Common myeloid progenitor, CD34-positive (primary cell): ENCODE results near the gene SPESP1.

Source experiments
- CTCF ChIA-PET: fragments of 350-600 bp; sonication (Branson Sonifier 250); formaldehyde crosslinking; loops from one replicate; lab custom pipeline; 2021; ENCODE audit warnings: antibody characterized with exemption; lab: Charles Lee
- POLR2A ChIA-PET: fragments of 350-600 bp; sonication (Branson Sonifier 250); formaldehyde crosslinking; loops from one replicate; lab custom pipeline; 2021; ENCODE audit warnings: antibody characterized with exemption; lab: Charles Lee
- DNase-seq, 3 donors: peaks; one replicate each; pipeline versions ENCODE4 v3.0.0 to v3.0.0-alpha.2; 2013
- H3K27ac ChIP-seq, 2 experiments: 1 replicate in 1 of 2; 2 replicates in 1 of 2; pipeline ENCODE4 v1.7.0; 2013; ENCODE audit warnings: inconsistent platforms in 2 of 2, low read length in 2 of 2, mild to moderate bottlenecking in 2 of 2, low read depth in 1 of 2, moderate library complexity in 1 of 2; ENCODE audit not compliant: severe bottlenecking in 2 of 2, insufficient read depth in 1 of 2, poor library complexity in 1 of 2
- H3K27me3 ChIP-seq, 5 experiments: replicated peaks in 2 of 5; 1 replicate in 3 of 5; 2 replicates in 2 of 5; pipeline versions ENCODE4 v1.6.1 to v1.7.0; 2013; ENCODE audit warnings: low read length in 4 of 5, mild to moderate bottlenecking in 2 of 5, moderate library complexity in 2 of 5, inconsistent platforms in 1 of 5; ENCODE audit not compliant: insufficient read depth in 5 of 5, control insufficient read depth in 4 of 5
- H3K36me3 ChIP-seq, 4 experiments: 1 replicate in 2 of 4; 2 replicates in 2 of 4; pipeline versions ENCODE4 v1.6.1 to v1.7.0; 2013; ENCODE audit warnings: low read length in 3 of 4, control low read depth in 1 of 4, mild to moderate bottlenecking in 1 of 4; ENCODE audit not compliant: control insufficient read depth in 4 of 4, insufficient read depth in 4 of 4
- H3K4me1 ChIP-seq, 4 experiments: 1 replicate in 3 of 4; 2 replicates in 1 of 4; pipeline versions ENCODE4 v1.6.1 to v1.7.1; 2013; ENCODE audit warnings: low read length in 3 of 4, mild to moderate bottlenecking in 3 of 4, control low read depth in 1 of 4, inconsistent platforms in 1 of 4, moderate library complexity in 1 of 4; ENCODE audit not compliant: control insufficient read depth in 4 of 4, insufficient read depth in 4 of 4; ENCODE audit errors: control extremely low read depth in 1 of 4
- H3K4me3 ChIP-seq, 7 experiments: 1 replicate in 4 of 7; 2 replicates in 3 of 7; pipeline versions ENCODE4 v1.5.1 to v1.7.0; 2013; ENCODE audit warnings: mild to moderate bottlenecking in 7 of 7, low read length in 6 of 7, moderate library complexity in 6 of 7, inconsistent platforms in 2 of 7, low read depth in 2 of 7, control low read depth in 1 of 7; ENCODE audit not compliant: insufficient read depth in 4 of 7, control insufficient read depth in 1 of 7; ENCODE audit errors: extremely low read depth in 1 of 7
- H3K9me3 ChIP-seq, 5 experiments: 1 replicate in 4 of 5; 2 replicates in 1 of 5; pipeline versions ENCODE4 v1.6.1 to v1.7.1; 2013; ENCODE audit warnings: low read length in 4 of 5, mild to moderate bottlenecking in 2 of 5, inconsistent platforms in 1 of 5, low read depth in 1 of 5, moderate library complexity in 1 of 5; ENCODE audit not compliant: control insufficient read depth in 4 of 5, insufficient read depth in 2 of 5; ENCODE audit errors: control extremely low read depth in 1 of 5
- WGBS: methylation state at CpG from one replicate; pipeline ENCODE4 v1.1.5; 2013; ENCODE audit not compliant: insufficient coverage; 5-methylcytosine and 5-hydroxymethylcytosine counted together

Gene SPESP1

DNA sequence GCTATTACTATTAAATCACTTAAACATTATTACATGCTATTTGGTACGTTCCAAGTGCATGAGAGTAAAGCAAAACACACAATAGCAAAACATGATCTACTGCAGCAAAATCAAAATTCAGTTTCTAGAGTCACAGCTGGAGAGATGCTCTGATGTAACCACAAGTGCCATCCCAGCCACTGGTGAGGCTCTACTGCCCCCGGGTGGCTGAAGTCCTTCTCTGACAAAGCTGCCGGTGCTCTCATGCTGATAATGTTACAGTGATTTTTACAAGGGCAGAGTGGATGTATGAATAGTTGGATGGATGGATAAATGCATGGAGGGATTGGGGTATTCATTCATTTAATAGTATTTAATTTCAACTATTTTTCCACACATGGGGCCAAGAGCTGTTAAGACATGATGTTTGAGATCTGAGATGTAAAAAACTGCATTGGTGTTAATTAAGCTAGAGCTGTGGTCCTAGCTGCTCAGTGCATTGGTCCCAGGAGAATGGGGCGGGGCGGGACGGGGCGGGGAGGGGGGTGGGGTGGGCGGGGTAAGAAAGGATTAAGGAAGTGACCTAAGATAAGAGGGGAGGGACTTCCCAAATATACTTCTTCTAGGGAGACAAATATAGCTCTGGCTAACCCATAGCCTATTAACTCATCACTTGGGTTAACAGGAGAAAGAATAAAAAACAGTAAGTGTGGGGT, 5.3 kb upstream of the SPESP1 start:
- Histone ChIP-seq H3K27me3 (peaks cover 0 to 2% (median 0%) of the 10 kb centered on the region in 5 experiments), H3K4me3 (no peak overlapping the region), H3K36me3 (no peaks in the 10 kb centered on the region), H3K9me3 (peaks cover 0 to under 1% (median 0%) of the 10 kb centered on the region in 5 experiments), H3K27ac (no peak overlapping the region), H3K4me1 (no peaks in the 10 kb centered on the region)
- 0% methylated on average over 1 of the region's 8 CpGs for WGBS
- CTCF ChIA-PET = interaction anchor here (0.8 to 3.4 kb wide), 22 partner anchors 11 to 459 kb away, joined by 3 to 21 read pairs (median 4); no protein-coding TSS in a partner anchor
- POLR2A ChIA-PET = interaction anchor here (0.5 kb wide), 1 partner anchor 154 kb away, joined by 3 read pairs; no protein-coding TSS in a partner anchor
- peak; percentile 69 to 85 (median 82) for DNase-seq

DNA sequence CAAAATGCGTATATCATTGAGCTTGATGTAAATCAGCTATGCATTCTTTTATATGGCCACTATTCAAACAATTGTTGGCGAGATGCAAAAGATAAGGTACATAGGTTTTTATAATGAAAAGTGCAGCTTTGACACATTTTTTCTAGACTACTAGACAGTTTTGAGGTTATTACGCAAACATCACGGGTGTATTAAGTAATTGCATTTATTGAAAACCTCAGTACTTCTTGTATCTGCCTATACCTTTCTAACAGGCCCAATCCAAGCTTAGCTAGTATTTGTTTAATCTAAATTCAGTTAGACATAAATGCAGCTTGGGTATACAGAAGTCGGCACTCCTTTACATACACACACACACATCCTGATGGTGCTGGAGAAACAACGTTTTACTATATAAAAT, 2.7 kb downstream of the SPESP1 start:
- ChIA-PET CTCF (interaction anchor here (1.1 kb wide), 2 partner anchors 58 to 384 kb away, joined by 4 read pairs; no protein-coding TSS in a partner anchor), POLR2A (no interaction called here)
- no peak for DNase-seq
- peaks cover 0 to 8% (median 3%) of the 10 kb centered on the region in 5 experiments for H3K9me3 ChIP-seq
- peaks cover 0 to 2% (median 0%) of the 10 kb centered on the region in 5 experiments for H3K27me3 ChIP-seq
- H3K36me3 ChIP-seq = no peaks in the 10 kb centered on the region
- no peak overlapping the region for H3K27ac ChIP-seq
- H3K4me1 ChIP-seq = no peaks in the 10 kb centered on the region
- H3K4me3 ChIP-seq = no peak overlapping the region
- WGBS = no CpG with 5 or more reads among the region's 6 CpGs

DNA sequence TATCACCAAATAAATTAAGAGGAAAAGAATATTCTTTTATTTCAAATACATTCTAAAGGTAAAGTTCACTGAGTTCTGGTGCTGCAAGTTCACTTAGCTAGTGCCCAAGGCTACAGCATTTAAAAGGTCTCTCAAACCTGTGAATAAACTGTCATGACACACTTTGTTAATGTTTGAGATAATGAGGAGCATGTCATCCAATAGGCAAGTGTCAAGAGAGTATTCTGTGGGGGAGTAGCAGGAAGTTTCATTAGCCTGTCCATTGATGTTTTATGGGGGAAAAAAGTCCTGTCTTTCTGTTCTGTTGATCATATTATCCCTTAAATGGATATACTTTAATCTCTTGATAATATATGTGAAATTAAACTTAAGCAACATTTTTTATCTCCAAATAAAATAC, 4.0 kb downstream of the SPESP1 start:
- Histone ChIP-seq H3K36me3 (no peaks in the 10 kb centered on the region), H3K9me3 (peaks cover 0 to 8% (median 3%) of the 10 kb centered on the region in 5 experiments), H3K4me3 (no peak overlapping the region), H3K4me1 (no peaks in the 10 kb centered on the region), H3K27me3 (peaks cover 0 to 2% (median 0%) of the 10 kb centered on the region in 5 experiments), H3K27ac (no peak overlapping the region)
- ChIA-PET POLR2A (no interaction called here), CTCF (no interaction called here)
- DNase-seq = no peak

DNA sequence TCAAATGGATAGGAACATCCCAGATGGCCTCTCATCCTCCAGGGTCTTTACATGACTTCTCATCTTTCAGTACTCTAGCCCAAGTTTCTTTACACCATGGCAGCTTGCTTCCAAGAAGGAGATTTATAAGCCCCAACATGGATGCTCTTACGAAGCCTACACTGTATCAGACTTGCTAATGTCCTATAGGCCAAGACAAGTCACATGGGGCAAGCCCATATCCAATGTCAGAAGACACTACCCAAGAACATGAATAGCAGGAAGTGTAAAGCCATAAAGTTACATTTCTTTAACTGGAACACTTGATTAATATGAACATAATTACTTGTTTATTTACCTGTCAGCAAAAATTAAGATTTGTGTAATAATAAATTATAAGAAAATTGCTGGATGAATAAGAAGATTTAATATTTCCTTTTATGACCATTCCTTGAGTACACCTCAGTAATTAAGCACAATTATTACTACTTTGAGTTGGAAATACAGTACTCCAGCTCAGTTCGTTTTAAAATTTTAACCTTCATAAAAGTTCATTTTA, 5.1 kb downstream of the SPESP1 start:
- Histone ChIP-seq H3K4me1 (no peaks in the 10 kb centered on the region), H3K36me3 (no peaks in the 10 kb centered on the region), H3K4me3 (no peak overlapping the region), H3K27ac (no peak overlapping the region), H3K27me3 (no peaks in the 10 kb centered on the region), H3K9me3 (peaks cover 0 to 4% (median 1%) of the 10 kb centered on the region in 5 experiments)
- CTCF ChIA-PET = no interaction called here
- POLR2A ChIA-PET = no interaction called here
- WGBS = 100% methylated on average over 1 of the region's 2 CpGs
- no peak for DNase-seq

DNA sequence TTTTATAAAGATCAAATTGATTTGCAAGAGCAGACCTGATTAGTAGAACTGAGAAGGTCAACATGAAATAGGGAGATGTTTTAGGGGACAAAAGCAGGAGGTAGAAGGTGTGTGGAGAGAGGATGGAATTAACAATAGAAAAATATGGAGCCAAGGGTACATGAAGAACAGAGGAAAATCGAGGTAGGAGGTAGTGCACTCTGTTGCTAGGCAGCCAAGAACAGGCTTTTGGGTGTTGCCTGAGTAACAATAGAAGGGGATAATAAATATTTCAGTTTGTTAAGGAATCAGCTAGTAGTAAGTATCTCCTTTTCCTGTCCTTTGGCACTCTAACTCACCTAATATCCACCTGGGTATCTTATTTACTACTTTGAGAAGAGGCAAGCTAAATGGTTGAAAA, 9.2 kb downstream of the SPESP1 start:
- Histone ChIP-seq H3K27ac (no peak overlapping the region), H3K4me3 (no peak overlapping the region), H3K4me1 (no peaks in the 10 kb centered on the region), H3K27me3 (no peaks in the 10 kb centered on the region), H3K36me3 (no peaks in the 10 kb centered on the region), H3K9me3 (peaks cover 0 to 3% (median 0%) of the 10 kb centered on the region in 5 experiments)
- ChIA-PET CTCF (interaction anchor here (1.3 kb wide), 1 partner anchor 92 kb away, joined by 4 read pairs; no protein-coding TSS in a partner anchor), POLR2A (no interaction called here)
- DNase-seq = no peak
- WGBS = 100% methylated on average over 1 of the region's 1 CpG

DNA sequence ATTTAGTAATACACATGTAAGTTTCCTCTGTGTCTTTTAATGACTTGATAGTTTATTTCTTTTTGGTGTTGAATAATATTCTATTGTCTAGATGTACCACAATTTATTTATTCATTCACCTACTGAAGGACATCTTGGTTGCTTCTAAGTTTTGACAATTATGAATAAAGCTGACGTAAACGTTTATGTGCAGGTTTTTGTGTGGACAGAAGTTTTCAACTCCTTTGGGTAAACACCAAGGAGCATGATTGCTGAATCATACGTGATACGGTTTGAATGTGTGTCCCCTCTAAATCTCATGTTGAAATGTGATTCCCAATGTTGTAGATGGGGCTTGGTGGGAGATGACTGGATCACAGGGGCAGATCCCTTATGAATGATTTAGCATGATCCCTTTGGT, 21.5 kb downstream of the SPESP1 start:
- 93% methylated on average over 4 of the region's 4 CpGs for WGBS
- POLR2A ChIA-PET = no interaction called here
- H3K9me3 ChIP-seq = peaks cover 0 to 3% (median 0%) of the 10 kb centered on the region in 5 experiments
- no peaks in the 10 kb centered on the region for H3K4me1 ChIP-seq
- DNase-seq = no peak
- peaks cover 0 to 2% (median 0%) of the 10 kb centered on the region in 5 experiments for H3K27me3 ChIP-seq
- CTCF ChIA-PET = no interaction called here
- H3K27ac ChIP-seq = no peak overlapping the region
- H3K36me3 ChIP-seq = no peaks in the 10 kb centered on the region
- H3K4me3 ChIP-seq = no peak overlapping the region

DNA sequence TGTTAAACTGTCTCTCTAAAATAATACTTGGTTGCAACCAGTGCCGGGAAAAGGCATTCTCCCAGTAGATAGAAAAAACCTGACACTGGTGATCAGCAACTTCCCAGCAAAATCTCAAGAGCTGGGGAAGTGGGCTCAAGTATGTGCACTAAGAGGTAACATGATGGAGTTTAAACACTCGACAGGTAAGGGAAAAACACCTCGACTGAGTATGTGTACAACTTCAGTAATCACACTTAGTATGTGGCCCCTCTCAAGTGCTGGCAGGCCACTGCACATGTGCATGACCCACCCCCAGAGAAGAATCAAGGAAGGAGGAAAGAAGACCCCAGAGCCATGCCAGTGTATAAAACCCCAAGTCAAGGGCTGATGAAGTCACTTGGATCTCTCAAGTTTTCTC, 27.4 kb downstream of the SPESP1 start:
- ChIA-PET POLR2A (no interaction called here), CTCF (no interaction called here)
- 95% methylated on average over 2 of the region's 3 CpGs for WGBS
- Histone ChIP-seq H3K4me1 (no peaks in the 10 kb centered on the region), H3K9me3 (peaks cover 0 to 7% (median 0%) of the 10 kb centered on the region in 5 experiments), H3K36me3 (no peaks in the 10 kb centered on the region), H3K27me3 (no peaks in the 10 kb centered on the region), H3K4me3 (no peak overlapping the region), H3K27ac (no peak overlapping the region)
- DNase-seq = no peak
